Neural cell (in vitro differentiated cells): ENCODE data around the gene ECHDC3. TPM values are rescaled to one million over a fixed set of nuclear protein-coding genes. Genes with fewer than 3 reads are reported as not detected.

Experiments
- H2AFZ ChIP-seq: fragments of 200-600, 300-800 bp; sonication (generic), shearing (Covaris generic); 2 replicates; pipeline ENCODE4 v1.6.0; 2014; ENCODE audit warnings: low read depth, mild to moderate bottlenecking, antibody characterized with exemption, low read length, moderate library complexity
- H3F3A ChIP-seq: fragments of 200-600 bp; shearing (Covaris generic); 2 replicates; pipeline ENCODE4 v1.6.1; 2016; ENCODE audit warnings: mild to moderate bottlenecking, moderate library complexity, mixed read lengths, antibody characterized with exemption, low read length; ENCODE audit not compliant: insufficient read depth, poor library complexity, severe bottlenecking
- H3K27ac ChIP-seq: fragments of 200-600, 300-800 bp; sonication (generic), shearing (Covaris generic); 2 replicates; pipeline ENCODE4 v1.5.1; 2014; ENCODE audit warnings: mild to moderate bottlenecking, low read length, moderate library complexity
- H3K27me3 ChIP-seq: fragments of 300-800, 200-600 bp; sonication (generic), shearing (Covaris generic); 2 replicates; pipeline ENCODE4 v1.6.0; 2014; ENCODE audit warnings: mild to moderate bottlenecking, low read depth, low read length, moderate library complexity; ENCODE audit not compliant: insufficient read depth
- H3K36me3 ChIP-seq: fragments of 300-800, 200-600 bp; sonication (generic), shearing (Covaris generic); 2 replicates; pipeline ENCODE4 v1.5.1; 2014; ENCODE audit warnings: mild to moderate bottlenecking, antibody characterized with exemption, low read length, moderate library complexity; ENCODE audit not compliant: insufficient read depth
- H3K4me2 ChIP-seq: fragments of 300-800, 200-600 bp; sonication (generic), shearing (Covaris generic); 2 replicates; pipeline ENCODE4 v1.6.0; 2014; ENCODE audit warnings: mild to moderate bottlenecking, low read length
- H3K4me3 ChIP-seq: fragments of 300-800, 200-600 bp; sonication (generic), shearing (Covaris generic); 2 replicates; pipeline ENCODE4 v1.5.1; 2014; ENCODE audit warnings: mild to moderate bottlenecking, low read length, moderate library complexity
- H3K79me2 ChIP-seq: fragments of 200-600 bp; shearing (Covaris generic); replicated peaks from 2 replicates; pipeline ENCODE4 v1.6.0; 2014; ENCODE audit warnings: mild to moderate bottlenecking, low read length, moderate library complexity; ENCODE audit not compliant: insufficient read depth
- H3K9ac ChIP-seq: fragments of 300-800, 200-600 bp; sonication (generic), shearing (Covaris generic); 2 replicates; pipeline ENCODE4 v1.6.1; 2016; ENCODE audit warnings: mild to moderate bottlenecking, low read length, mixed read lengths
- H3K9me2 ChIP-seq: fragments of 200-600 bp; shearing (Covaris generic); 2 replicates; pipeline ENCODE4 v1.6.1; 2016; ENCODE audit warnings: mild to moderate bottlenecking, low read length, mixed read lengths; ENCODE audit not compliant: insufficient read depth
- H3K9me3 ChIP-seq: fragments of 200-600, 300-800 bp; sonication (generic), shearing (Covaris generic); 2 replicates; pipeline ENCODE4 v1.6.1; 2016; ENCODE audit warnings: mild to moderate bottlenecking, mixed run types, low read length, moderate library complexity, mixed read lengths
- H4K20me1 ChIP-seq: fragments of 200-600 bp; shearing (Covaris generic); 2 replicates; pipeline ENCODE4 v1.6.1; 2016; ENCODE audit warnings: mild to moderate bottlenecking, mixed run types; ENCODE audit not compliant: insufficient read depth
- CTCF ChIP-seq: fragments of 450-650 bp; IDR thresholded peaks from 2 replicates; pipeline ENCODE4 v1.5.1; 2014; ENCODE audit warnings: antibody characterized with exemption, mild to moderate bottlenecking, moderate library complexity; ENCODE audit not compliant: poor library complexity, severe bottlenecking
- EP300 ChIP-seq: fragments of 450-650 bp; conservative IDR thresholded peaks from 2 replicates; pipeline ENCODE4 v1.6.1; 2014; ENCODE audit warnings: antibody characterized with exemption, mild to moderate bottlenecking, moderate library complexity; ENCODE audit not compliant: poor library complexity, severe bottlenecking
- EZH2 ChIP-seq: fragments of 200-600, 300-800 bp; shearing (Covaris generic), sonication (generic); IDR thresholded peaks from 2 replicates; pipeline ENCODE4 v1.6.1; 2014; ENCODE audit warnings: antibody characterized with exemption, low read length, borderline replicate concordance, mild to moderate bottlenecking; ENCODE audit not compliant: insufficient read depth, poor library complexity, severe bottlenecking
- MXI1 ChIP-seq: fragments of 450-650 bp; conservative IDR thresholded peaks from 2 replicates; pipeline ENCODE4 v1.6.1; 2014; ENCODE audit warnings: antibody characterized with exemption, mild to moderate bottlenecking; ENCODE audit not compliant: poor library complexity, severe bottlenecking
- POLR2AphosphoS5 ChIP-seq: IDR thresholded peaks from 2 replicates; pipeline ENCODE4 v1.6.1; 2012
- RAD21 ChIP-seq: fragments of 450-650 bp; conservative IDR thresholded peaks from 2 replicates; pipeline ENCODE4 v1.6.1; 2014; ENCODE audit warnings: antibody characterized with exemption, mild to moderate bottlenecking, moderate library complexity
- REST ChIP-seq: IDR thresholded peaks from 2 replicates; pipeline ENCODE4 v1.6.1; 2012; ENCODE audit warnings: borderline replicate concordance
- SMC3 ChIP-seq: fragments of 450-650 bp; conservative IDR thresholded peaks from 2 replicates; pipeline ENCODE4 v1.6.1; 2014; ENCODE audit warnings: antibody characterized with exemption, mild to moderate bottlenecking, moderate library complexity; ENCODE audit not compliant: poor library complexity
- TAF1 ChIP-seq: IDR thresholded peaks from 2 replicates; pipeline ENCODE4 v1.6.1; 2012; ENCODE audit warnings: low read depth
- polyA plus RNA-seq: library from polyadenylated mRNA; depleted of rRNA; stranded (reverse); fragments of >200 nt; gene quantifications from 2 replicates; pipeline ENCODE4 v1.2.3, GENCODE V29; 2014

Gene ECHDC3
- polyA plus RNA-seq, 1 donor from 2014 or later = not detected

- Histone ChIP-seq H3K27me3 (no peaks in the 10 kb centered on the region), H2AFZ (no peak overlapping the region), H3F3A (no peaks in the 10 kb centered on the region), H3K9me2 (no peaks in the 10 kb centered on the region), H3K4me3 (no peak overlapping the region), H3K9me3 (no peaks in the 10 kb centered on the region), H3K4me2 (no peak overlapping the region), H3K27ac (no peak overlapping the region), H3K9ac (no peak overlapping the region), H3K79me2 (no peaks in the 10 kb centered on the region), H3K36me3 (no peaks in the 10 kb centered on the region), H4K20me1 (no peaks in the 10 kb centered on the region)
- TF ChIP-seq REST (no peak), POLR2AphosphoS5 (no peak), SMC3 (no peak), RAD21 (no peak), CTCF (no peak), EZH2 (no peak), MXI1 (no peak), EP300 (no peak), TAF1 (no peak)
Observed at GRCh38 chr10:11775412-11775811, 33.2 kb downstream of the ECHDC3 start.

GRCh38 chr10:11776080-11776479, 33.9 kb downstream of the ECHDC3 start:
- H2AFZ ChIP-seq = no peak overlapping the region
- no peaks in the 10 kb centered on the region for H3F3A ChIP-seq
- no peak for TF ChIP-seq MXI1
- TF ChIP-seq SMC3 = no peak
- no peak for TF ChIP-seq CTCF
- TF ChIP-seq RAD21 = no peak
- no peak for TF ChIP-seq TAF1
- no peak for TF ChIP-seq REST
- no peak for TF ChIP-seq EP300
- TF ChIP-seq POLR2AphosphoS5 = no peak
- no peak for TF ChIP-seq EZH2
- no peaks in the 10 kb centered on the region for H3K9me3 ChIP-seq
- no peak overlapping the region for H3K9ac ChIP-seq
- H3K27me3 ChIP-seq = no peaks in the 10 kb centered on the region
- H3K79me2 ChIP-seq = no peaks in the 10 kb centered on the region
- H3K36me3 ChIP-seq = no peaks in the 10 kb centered on the region
- H3K4me2 ChIP-seq = no peak overlapping the region
- H3K4me3 ChIP-seq = no peak overlapping the region
- H4K20me1 ChIP-seq = no peaks in the 10 kb centered on the region
- no peaks in the 10 kb centered on the region for H3K9me2 ChIP-seq
- no peak overlapping the region for H3K27ac ChIP-seq
